Effector memory CD8-positive, alpha-beta T cell (primary cell): ENCODE measurements around the gene EDNRA.

Source experiments
- ATAC-seq: fragments of 150-1000 bp; cut with Tn5 transposase; replicated peaks from 2 replicates; pipeline ENCODE4 v1.10.0; 2021; ENCODE audit warnings: mild to moderate bottlenecking, moderate library complexity
- DNase-seq, 3 experiments: peaks; one replicate each; pipeline ENCODE4 v3.0.0; 2021
- H3K27ac Mint-ChIP-seq, 2 donors: one replicate each; pipeline ENCODE4 v1.8.0; 2022; ENCODE audit warnings: mild to moderate bottlenecking in 2 of 2, mixed read lengths in 2 of 2, moderate library complexity in 2 of 2
- H3K27me3 Mint-ChIP-seq, 2 donors: one replicate each; pipeline ENCODE4 v1.8.0; 2022; ENCODE audit warnings: mixed read lengths in 2 of 2
- H3K36me3 Mint-ChIP-seq: one replicate; pipeline ENCODE4 v1.8.0; 2022; ENCODE audit warnings: mild to moderate bottlenecking, moderate library complexity, mixed read lengths; ENCODE audit not compliant: insufficient read depth
- H3K4me1 Mint-ChIP-seq, 2 donors: one replicate each; pipeline ENCODE4 v1.8.0; 2022; ENCODE audit warnings: low read depth in 2 of 2, mixed read lengths in 2 of 2
- H3K4me3 Mint-ChIP-seq, 2 donors: one replicate each; pipeline ENCODE4 v1.8.0; 2022; ENCODE audit warnings: mild to moderate bottlenecking in 2 of 2, mixed read lengths in 2 of 2, moderate library complexity in 2 of 2
- H3K9me3 Mint-ChIP-seq, 2 donors: one replicate each; pipeline ENCODE4 v1.8.0; 2022; ENCODE audit warnings: mixed read lengths in 2 of 2

Gene EDNRA

DNA sequence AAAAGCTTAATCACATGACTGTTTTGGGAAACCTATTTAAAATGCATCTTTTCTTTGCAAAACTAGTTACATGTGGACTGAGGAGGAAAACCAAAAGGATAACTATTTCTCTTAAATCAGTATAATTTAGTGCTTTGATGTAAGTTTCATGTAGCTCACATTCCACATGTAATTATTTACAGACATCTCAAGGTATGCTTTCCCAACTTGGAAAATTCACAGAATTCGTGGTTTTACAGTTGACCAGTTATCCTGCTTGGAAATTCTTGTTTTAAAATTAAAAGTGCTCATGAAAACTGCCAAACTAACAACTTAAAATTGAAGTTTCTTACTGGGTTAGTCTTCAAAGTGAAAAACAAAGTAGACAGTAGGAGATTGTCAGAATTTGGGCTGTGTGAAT is 52.4 kb downstream of the EDNRA start:
- H3K4me1 Mint-ChIP-seq, result no peaks in the 10 kb centered on the region
- DNase-seq, result no peak
- H3K9me3 Mint-ChIP-seq, result no peaks in the 10 kb centered on the region
- H3K36me3 Mint-ChIP-seq, result no peaks in the 10 kb centered on the region
- no peak overlapping the region for H3K4me3 Mint-ChIP-seq
- peaks cover 24 to 33% of the 10 kb centered on the region in 2 donors for H3K27me3 Mint-ChIP-seq
- ATAC-seq, result no peak
- no peak overlapping the region for H3K27ac Mint-ChIP-seq

DNA sequence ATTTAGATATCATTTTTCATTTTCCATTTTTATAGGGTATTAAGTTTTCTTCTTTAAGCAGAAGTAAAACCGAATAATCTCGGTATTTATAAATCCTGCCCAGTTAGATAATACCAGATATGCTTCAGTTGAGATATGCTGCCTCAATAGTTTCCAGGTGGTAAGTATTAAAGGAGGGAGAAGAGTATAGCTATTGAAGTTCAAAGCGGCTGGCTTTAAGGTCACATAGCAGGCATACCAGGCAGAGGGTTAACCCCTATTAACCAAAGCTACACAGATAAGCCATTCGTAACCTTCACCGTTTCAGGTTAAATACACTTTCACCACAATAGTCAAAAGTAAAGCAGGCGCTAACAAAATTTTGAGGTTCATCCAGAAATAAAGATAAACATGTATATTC is 54.2 kb downstream of the EDNRA start:
- Mint-ChIP-seq H3K4me3 (no peak overlapping the region), H3K27me3 (peaks cover 28 to 33% of the 10 kb centered on the region in 2 donors), H3K36me3 (no peaks in the 10 kb centered on the region), H3K9me3 (no peaks in the 10 kb centered on the region), H3K4me1 (no peaks in the 10 kb centered on the region), H3K27ac (no peak overlapping the region)
- DNase-seq (no peak), ATAC-seq (no peak)

DNA sequence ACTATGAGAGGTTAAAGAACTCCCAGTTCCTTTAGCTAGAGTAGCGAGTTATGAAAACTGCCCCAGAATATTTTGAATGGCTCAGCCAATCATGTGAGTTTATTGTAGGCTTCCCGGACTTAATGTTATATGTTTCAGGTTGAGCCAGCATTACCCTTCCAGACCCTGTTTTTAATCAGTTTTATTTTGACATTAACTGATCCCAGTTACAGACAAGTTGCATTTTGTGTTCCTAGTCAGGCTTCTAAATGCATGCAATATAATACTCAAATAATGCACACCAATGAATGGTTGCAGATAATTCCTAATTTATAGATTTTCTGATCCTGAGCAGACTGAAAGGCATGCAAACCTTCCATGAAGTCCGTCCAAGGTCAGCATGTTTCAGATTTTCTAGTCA is 57.8 kb downstream of the EDNRA start:
- H3K4me3 Mint-ChIP-seq, result no peak overlapping the region
- H3K4me1 Mint-ChIP-seq, result no peaks in the 10 kb centered on the region
- DNase-seq, result no peak
- H3K36me3 Mint-ChIP-seq, result no peaks in the 10 kb centered on the region
- no peaks in the 10 kb centered on the region for H3K9me3 Mint-ChIP-seq
- peaks cover 36 to 39% of the 10 kb centered on the region in 2 donors for H3K27me3 Mint-ChIP-seq
- ATAC-seq, result no peak
- no peak overlapping the region for H3K27ac Mint-ChIP-seq

DNA sequence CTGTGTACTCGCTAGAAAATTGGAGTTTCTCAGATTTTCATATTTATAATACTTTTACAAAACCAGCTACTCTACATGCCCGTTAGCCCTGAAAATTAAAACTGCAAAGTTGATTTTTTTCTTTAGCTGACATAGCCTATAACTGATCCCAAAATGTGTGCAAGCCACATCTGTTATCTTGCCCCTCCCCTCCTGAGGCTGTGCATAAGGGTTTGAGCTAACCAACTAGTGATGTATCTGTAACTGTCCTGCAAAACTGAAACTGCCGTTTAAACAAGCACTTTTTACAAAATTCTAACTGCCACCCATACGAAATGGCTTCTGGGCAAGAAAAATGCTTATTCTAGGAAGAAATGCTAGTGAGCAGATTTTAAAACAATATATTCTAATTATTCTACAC is 59.1 kb downstream of the EDNRA start:
- Mint-ChIP-seq H3K27ac (no peak overlapping the region), H3K9me3 (no peaks in the 10 kb centered on the region), H3K27me3 (peaks cover 33 to 36% of the 10 kb centered on the region in 2 donors), H3K4me1 (no peaks in the 10 kb centered on the region), H3K4me3 (no peak overlapping the region), H3K36me3 (no peaks in the 10 kb centered on the region)
- ATAC-seq, result no peak
- DNase-seq, result no peak

DNA sequence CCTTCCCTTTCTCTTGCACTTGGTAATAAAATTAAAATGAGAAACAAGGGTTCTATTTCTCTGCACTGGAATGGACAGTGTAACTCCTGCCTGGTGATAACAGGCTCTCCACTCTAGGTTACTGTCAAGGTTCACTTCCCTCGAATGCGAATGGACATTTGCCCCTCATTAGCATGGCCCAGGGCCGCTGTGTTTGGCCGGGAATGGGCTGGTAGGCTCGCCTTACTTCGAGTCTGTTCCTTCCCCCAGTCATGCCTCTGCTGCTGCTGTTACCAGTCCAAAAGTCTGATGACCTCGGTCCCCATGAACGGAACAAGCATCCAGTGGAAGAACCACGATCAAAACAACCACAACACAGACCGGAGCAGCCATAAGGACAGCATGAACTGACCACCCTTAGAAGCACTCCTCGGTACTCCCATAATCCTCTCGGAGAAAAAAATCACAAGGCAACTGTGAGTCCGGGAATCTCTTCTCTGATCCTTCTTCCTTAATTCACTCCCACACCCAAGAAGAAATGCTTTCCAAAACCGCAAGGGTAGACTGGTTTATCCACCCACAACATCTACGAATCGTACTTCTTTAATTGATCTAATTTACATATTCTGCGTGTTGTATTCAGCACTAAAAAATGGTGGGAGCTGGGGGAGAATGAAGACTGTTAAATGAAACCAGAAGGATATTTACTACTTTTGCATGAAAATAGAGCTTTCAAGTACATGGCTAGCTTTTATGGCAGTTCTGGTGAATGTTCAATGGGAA is 61.5 kb downstream of the EDNRA start:
- H3K4me1 Mint-ChIP-seq, result no peaks in the 10 kb centered on the region
- DNase-seq (no peak), ATAC-seq (no peak)
- no peaks in the 10 kb centered on the region for H3K9me3 Mint-ChIP-seq
- H3K27me3 Mint-ChIP-seq, result peaks cover 23 to 35% of the 10 kb centered on the region in 2 donors
- no peak overlapping the region for H3K4me3 Mint-ChIP-seq
- H3K27ac Mint-ChIP-seq, result no peak overlapping the region
- H3K36me3 Mint-ChIP-seq, result no peaks in the 10 kb centered on the region

DNA sequence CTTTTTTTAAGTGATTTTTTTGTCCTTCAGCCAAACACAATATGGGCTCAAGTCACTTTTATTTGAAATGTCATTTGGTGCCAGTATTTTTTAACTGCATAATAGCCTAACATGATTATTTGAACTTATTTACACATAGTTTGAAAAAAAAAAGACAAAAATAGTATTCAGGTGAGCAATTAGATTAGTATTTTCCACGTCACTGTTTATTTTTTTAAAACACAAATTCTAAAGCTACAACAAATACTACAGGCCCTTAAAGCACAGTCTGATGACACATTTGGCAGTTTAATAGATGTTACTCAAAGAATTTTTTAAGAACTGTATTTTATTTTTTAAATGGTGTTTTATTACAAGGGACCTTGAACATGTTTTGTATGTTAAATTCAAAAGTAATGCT is 62.1 kb downstream of the EDNRA start:
- no peaks in the 10 kb centered on the region for H3K9me3 Mint-ChIP-seq
- no peaks in the 10 kb centered on the region for H3K4me1 Mint-ChIP-seq
- ATAC-seq (no peak), DNase-seq (no peak)
- no peaks in the 10 kb centered on the region for H3K36me3 Mint-ChIP-seq
- peaks cover 23 to 32% of the 10 kb centered on the region in 2 donors for H3K27me3 Mint-ChIP-seq
- H3K4me3 Mint-ChIP-seq, result no peak overlapping the region
- H3K27ac Mint-ChIP-seq, result no peak overlapping the region

DNA sequence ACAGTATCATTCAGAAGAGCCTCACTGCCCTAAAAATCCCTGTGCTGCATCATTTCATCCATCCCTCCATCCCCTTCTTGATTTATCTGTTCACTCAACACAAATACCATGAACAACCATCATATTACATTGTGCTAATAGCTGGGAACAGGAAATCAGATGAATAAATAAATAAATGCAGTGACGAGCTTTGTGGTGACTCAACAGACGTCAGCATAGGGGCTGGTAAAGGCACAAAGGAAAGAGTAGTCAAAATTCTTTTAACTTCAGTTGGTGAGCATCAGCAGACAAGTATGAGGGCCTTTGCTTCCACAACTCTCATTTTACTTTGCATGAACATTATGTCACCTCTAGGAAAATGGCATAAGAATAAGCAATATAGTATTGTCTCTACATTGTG is 65.5 kb downstream of the EDNRA start:
- H3K27me3 Mint-ChIP-seq, result peaks cover 9 to 14% of the 10 kb centered on the region in 2 donors
- H3K4me3 Mint-ChIP-seq, result no peak overlapping the region
- no peaks in the 10 kb centered on the region for H3K9me3 Mint-ChIP-seq
- peaks cover 10 to 12% of the 10 kb centered on the region in 2 donors for H3K4me1 Mint-ChIP-seq
- ATAC-seq, result no peak
- peaks cover 2% of the 10 kb centered on the region for H3K36me3 Mint-ChIP-seq
- DNase-seq, result no peak
- H3K27ac Mint-ChIP-seq, result no peak overlapping the region

DNA sequence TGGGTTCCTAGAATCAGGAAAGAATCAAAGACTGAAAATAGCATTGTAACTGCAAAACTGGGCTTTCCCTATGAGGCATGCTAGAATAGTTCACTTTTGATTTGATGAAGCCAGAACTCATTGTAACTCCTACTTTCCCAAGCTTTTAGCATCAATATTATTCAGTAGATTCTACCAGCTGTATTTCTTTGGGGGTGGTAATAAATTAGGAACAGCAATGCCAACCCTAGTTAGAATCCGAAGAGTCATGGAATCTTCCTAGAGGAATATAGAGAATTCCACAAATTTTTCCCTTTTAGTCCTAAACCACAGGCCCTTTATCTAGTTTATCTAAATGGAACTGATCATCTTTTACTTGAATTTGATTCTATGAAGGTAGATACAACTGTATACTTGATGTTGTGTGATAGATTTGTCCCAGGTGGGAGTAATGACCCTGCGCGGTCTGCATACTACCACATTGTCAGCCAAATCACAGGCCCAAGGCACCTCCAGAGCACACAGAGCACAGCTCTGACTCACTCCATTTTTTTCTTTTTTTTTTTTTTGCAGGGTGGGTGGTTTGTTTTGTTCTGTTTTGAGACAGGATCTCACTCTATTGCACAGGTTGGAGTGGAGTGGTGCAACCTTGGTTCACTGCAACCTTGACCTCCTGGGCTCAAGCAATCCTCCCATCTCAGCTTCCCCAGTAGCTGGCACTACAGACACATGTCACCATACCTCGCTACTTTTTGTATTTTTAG is 66.6 kb downstream of the EDNRA start:
- DNase-seq, result no peak
- Mint-ChIP-seq H3K36me3 (peaks cover 2% of the 10 kb centered on the region), H3K27me3 (peaks cover 3 to 9% of the 10 kb centered on the region in 2 donors), H3K4me3 (no peak overlapping the region), H3K27ac (no peak overlapping the region), H3K9me3 (no peaks in the 10 kb centered on the region), H3K4me1 (peaks cover 10 to 12% of the 10 kb centered on the region in 2 donors)
- ATAC-seq, result no peak

DNA sequence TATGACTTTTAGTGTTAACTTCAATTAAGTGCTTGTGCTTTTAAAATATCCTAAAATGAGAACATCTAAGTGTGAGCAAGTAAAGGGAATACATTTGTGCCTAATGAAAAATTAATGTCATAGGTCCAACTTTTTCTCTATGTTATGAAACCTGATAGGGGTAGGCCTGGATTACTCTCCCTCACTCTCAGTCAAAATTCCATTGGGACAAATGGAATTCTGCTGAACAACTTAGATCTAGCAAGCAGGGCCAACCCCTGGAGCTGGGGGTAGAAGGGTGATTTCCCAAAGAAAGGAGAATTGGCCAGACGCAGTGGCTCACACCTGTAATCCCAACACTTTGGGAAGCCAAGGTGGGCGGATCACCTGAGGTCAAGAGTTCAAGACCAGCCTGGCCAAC is 67.4 kb downstream of the EDNRA start:
- peaks cover 10 to 12% of the 10 kb centered on the region in 2 donors for H3K4me1 Mint-ChIP-seq
- peaks cover 2% of the 10 kb centered on the region for H3K36me3 Mint-ChIP-seq
- no peak overlapping the region for H3K27ac Mint-ChIP-seq
- H3K4me3 Mint-ChIP-seq, result no peak overlapping the region
- H3K27me3 Mint-ChIP-seq, result peaks cover 5 to 9% of the 10 kb centered on the region in 2 donors
- no peak for DNase-seq
- H3K9me3 Mint-ChIP-seq, result no peaks in the 10 kb centered on the region
- ATAC-seq, result no peak

DNA sequence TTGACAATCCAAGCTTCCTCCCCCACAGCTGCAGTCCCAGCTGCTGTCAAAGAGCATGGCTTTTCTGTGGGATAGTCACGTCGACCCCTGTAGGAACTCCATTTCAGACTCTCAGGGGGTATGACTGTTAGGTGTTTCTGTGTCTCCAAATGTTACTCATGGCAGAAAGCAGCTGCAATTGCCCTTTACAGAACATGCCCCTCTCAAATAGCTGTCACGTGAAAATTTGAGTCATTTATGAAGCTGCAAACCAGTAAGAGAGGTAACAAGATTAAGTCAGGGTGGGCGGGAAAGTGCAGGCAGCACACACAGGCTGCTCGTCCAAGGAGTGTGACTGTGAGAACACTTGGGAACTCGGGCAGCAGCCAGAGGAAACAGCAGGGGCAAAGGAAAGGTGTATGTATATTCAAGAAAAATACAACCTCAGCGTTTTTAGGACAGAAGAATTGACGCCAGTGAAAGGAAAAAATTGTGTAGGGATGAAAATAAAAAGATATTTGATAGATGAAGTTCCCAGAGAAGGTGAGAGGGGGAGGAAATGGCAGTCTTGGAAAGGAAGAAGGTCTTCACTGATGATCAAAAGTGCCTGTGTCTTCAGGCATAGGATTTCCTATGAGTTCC is 69.8 kb downstream of the EDNRA start:
- peaks cover 10 to 12% of the 10 kb centered on the region in 2 donors for H3K4me1 Mint-ChIP-seq
- DNase-seq, result no peak
- peak overlapping the region; percentile 60 to 71 for H3K4me3 Mint-ChIP-seq
- no peaks in the 10 kb centered on the region for H3K9me3 Mint-ChIP-seq
- H3K36me3 Mint-ChIP-seq, result peaks cover 2% of the 10 kb centered on the region
- no peak for ATAC-seq
- H3K27ac Mint-ChIP-seq, result peak overlapping the region; percentile 73 to 76
- H3K27me3 Mint-ChIP-seq, result peaks cover 6 to 15% of the 10 kb centered on the region in 2 donors

DNA sequence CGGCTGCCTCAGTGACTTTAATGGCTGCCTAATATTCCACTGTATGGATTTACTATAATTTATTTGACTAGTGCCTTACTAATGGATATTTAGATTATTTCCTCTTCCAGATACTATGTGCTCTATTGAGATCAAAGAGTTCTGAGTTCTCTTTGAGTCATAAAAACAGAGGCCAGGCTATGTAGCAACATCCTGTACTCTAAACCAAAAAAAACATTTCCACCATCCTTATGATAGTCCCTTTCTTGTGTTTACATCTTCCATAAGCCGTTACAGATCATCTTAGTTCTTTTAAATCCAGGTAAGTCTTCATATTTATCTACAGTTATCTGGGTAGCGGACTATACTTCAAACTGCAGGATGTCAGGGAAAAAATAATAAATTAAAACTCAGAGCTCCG is 79.7 kb downstream of the EDNRA start:
- Mint-ChIP-seq H3K9me3 (no peaks in the 10 kb centered on the region), H3K36me3 (no peaks in the 10 kb centered on the region), H3K4me3 (no peak overlapping the region), H3K27me3 (peaks cover 6 to 10% of the 10 kb centered on the region in 2 donors), H3K4me1 (no peaks in the 10 kb centered on the region), H3K27ac (no peak overlapping the region)
- ATAC-seq, result no peak
- no peak for DNase-seq

DNA sequence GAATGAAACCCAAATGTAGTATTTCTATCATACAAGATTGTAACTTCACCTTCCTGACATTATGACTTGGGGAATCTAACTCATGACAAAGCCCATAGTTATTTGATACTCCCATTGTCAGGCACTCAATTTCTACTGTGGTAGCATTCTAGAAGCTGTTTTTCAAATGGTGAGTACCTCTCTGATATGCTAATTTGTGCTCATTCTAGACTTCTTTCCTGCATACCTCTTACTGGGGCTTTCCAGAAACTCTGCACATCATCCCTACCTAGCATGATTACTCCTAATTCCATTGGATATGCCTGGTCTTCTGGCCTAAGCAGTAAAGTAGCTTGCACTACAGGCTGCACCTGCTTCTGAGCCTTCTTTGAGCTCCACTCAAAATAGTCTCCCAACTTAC is 85.9 kb downstream of the EDNRA start:
- Mint-ChIP-seq H3K27ac (no peak overlapping the region), H3K4me1 (no peaks in the 10 kb centered on the region), H3K27me3 (peaks cover 22 to 45% of the 10 kb centered on the region in 2 donors), H3K36me3 (no peaks in the 10 kb centered on the region), H3K9me3 (no peaks in the 10 kb centered on the region), H3K4me3 (no peak overlapping the region)
- DNase-seq (no peak), ATAC-seq (no peak)

DNA sequence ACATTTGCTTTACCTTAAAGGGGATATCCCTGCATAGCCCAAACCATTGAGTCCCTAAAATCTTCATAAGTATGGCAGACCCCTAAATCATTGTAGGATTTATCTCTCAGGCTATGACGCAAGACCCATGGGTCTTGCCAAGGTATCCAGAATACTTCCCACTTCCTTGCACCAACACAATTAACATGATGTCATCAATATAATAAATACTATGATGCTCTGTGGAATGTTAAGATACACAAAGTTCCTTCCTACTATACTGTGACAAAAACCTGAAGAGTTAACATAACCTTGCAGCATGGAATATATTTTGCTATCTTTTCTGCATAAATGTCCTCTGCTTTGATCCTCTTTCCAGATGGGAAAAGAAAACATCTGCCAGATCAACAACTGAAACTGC is 86.4 kb downstream of the EDNRA start:
- Mint-ChIP-seq H3K27me3 (peaks cover 22 to 45% of the 10 kb centered on the region in 2 donors), H3K4me1 (no peaks in the 10 kb centered on the region), H3K4me3 (no peak overlapping the region), H3K9me3 (no peaks in the 10 kb centered on the region), H3K27ac (no peak overlapping the region), H3K36me3 (no peaks in the 10 kb centered on the region)
- ATAC-seq (no peak), DNase-seq (no peak)

DNA sequence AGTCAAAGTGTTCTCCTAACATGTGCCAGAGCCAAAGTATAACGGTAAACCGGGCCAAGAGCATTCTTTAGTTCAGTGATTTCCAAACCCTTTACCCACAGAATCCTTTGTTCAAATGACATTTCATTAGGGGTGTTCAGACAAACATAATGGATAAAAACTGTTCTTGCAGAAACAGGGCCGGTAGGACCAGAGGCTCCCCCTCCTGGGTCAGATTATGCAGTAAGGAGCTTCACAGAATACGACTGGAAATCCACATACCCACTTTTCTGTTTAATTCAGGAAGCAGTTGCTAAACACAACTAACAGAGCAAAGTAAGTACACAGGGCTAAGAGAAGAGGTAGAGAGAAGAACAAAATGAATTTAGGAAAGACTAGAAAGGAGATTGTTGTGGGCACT is 89.7 kb downstream of the EDNRA start:
- DNase-seq (no peak), ATAC-seq (no peak)
- Mint-ChIP-seq H3K27me3 (peaks cover 22 to 35% of the 10 kb centered on the region in 2 donors), H3K9me3 (no peaks in the 10 kb centered on the region), H3K4me3 (no peak overlapping the region), H3K4me1 (no peaks in the 10 kb centered on the region), H3K27ac (no peak overlapping the region), H3K36me3 (no peaks in the 10 kb centered on the region)
